ENCODE results near the gene DPP4. TPM values are rescaled to one million over a fixed set of nuclear protein-coding genes. Genes with fewer than 3 reads are reported as not detected.
"Not testable (repeated sequence)": the region's sequence is repeated elsewhere in the genome, so short reads cannot be mapped to it uniquely, and the experiment has no call there.

The DPP4 gene
- polyA plus RNA-seq, 1 donor from 2014 or later: 1.3 TPM

GRCh38 chr2:161965994-161966393 lies 108.0 kb downstream of the DPP4 start:
- H3K27me3 Mint-ChIP-seq: no peaks in the 10 kb centered on the region
- H3K9me3 Mint-ChIP-seq: no peaks in the 10 kb centered on the region
- H3K27ac Mint-ChIP-seq: no peak overlapping the region
- H3K4me1 Mint-ChIP-seq: peaks cover 0 to 2% (median 0%) of the 10 kb centered on the region in 3 donors
- H3K36me3 Mint-ChIP-seq: no peaks in the 10 kb centered on the region
- H3K4me3 Mint-ChIP-seq: no peak overlapping the region

- H3K27me3 Mint-ChIP-seq: peaks cover 4% of the 10 kb centered on the region
- no peak overlapping the region for H3K4me3 Mint-ChIP-seq
- no peak overlapping the region for H3K27ac Mint-ChIP-seq
- H3K4me1 Mint-ChIP-seq: no peaks in the 10 kb centered on the region
- H3K36me3 Mint-ChIP-seq: no peaks in the 10 kb centered on the region
- H3K9me3 Mint-ChIP-seq: no peaks in the 10 kb centered on the region
Observed at GRCh38 chr2:161964160-161964559, 109.9 kb downstream of the DPP4 start.

- H3K4me3 Mint-ChIP-seq: no peak overlapping the region
- no peak overlapping the region for H3K27ac Mint-ChIP-seq
- H3K36me3 Mint-ChIP-seq: no peaks in the 10 kb centered on the region
- H3K9me3 Mint-ChIP-seq: no peaks in the 10 kb centered on the region
- H3K4me1 Mint-ChIP-seq: no peaks in the 10 kb centered on the region
- peaks cover 4% of the 10 kb centered on the region for H3K27me3 Mint-ChIP-seq
Observed at GRCh38 chr2:161962160-161962559, 111.9 kb downstream of the DPP4 start.

- Mint-ChIP-seq H3K27me3 (peaks cover 4% of the 10 kb centered on the region), H3K36me3 (no peaks in the 10 kb centered on the region), H3K4me1 (no peaks in the 10 kb centered on the region), H3K9me3 (no peaks in the 10 kb centered on the region), H3K4me3 (no peak overlapping the region), H3K27ac (no peak overlapping the region)
Observed at GRCh38 chr2:161961061-161961460, 113.0 kb downstream of the DPP4 start.

GRCh38 chr2:161956738-161957137 lies 117.3 kb downstream of the DPP4 start:
- Mint-ChIP-seq H3K36me3 (no peaks in the 10 kb centered on the region), H3K27me3 (peaks cover 4% of the 10 kb centered on the region), H3K4me3 (no peak overlapping the region), H3K27ac (no peak overlapping the region), H3K9me3 (no peaks in the 10 kb centered on the region), H3K4me1 (no peaks in the 10 kb centered on the region)

- no peak overlapping the region for H3K4me3 Mint-ChIP-seq
- no peaks in the 10 kb centered on the region for H3K9me3 Mint-ChIP-seq
- peaks cover 2% of the 10 kb centered on the region for H3K27me3 Mint-ChIP-seq
- no peaks in the 10 kb centered on the region for H3K36me3 Mint-ChIP-seq
- no peaks in the 10 kb centered on the region for H3K4me1 Mint-ChIP-seq
- no peak overlapping the region for H3K27ac Mint-ChIP-seq
Observed at GRCh38 chr2:161955211-161955610, 118.8 kb downstream of the DPP4 start.

DNA sequence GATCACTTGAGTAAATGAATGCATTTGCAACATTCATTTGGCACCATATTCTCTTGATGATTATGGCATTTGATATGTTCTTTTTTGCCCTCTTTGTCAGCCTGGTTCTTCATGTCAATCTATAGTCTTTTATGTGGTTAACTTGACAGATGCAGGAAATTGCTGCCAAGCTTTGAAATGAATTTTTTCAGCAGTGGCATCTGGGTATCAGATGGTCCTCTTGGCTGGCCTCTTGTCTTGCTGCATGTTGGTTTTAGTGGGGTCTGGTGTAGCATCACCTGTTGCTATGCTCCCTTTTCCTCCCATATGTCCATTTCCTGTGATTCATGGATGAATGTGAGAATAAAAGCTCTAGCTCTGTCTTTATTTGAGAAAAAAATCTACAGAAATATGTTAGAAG lies 119.9 kb downstream of the DPP4 start:
- H3K4me1 Mint-ChIP-seq: no peaks in the 10 kb centered on the region
- H3K27ac Mint-ChIP-seq: no peak overlapping the region
- H3K27me3 Mint-ChIP-seq: no peaks in the 10 kb centered on the region
- H3K36me3 Mint-ChIP-seq: no peaks in the 10 kb centered on the region
- no peak overlapping the region for H3K4me3 Mint-ChIP-seq
- H3K9me3 Mint-ChIP-seq: no peaks in the 10 kb centered on the region

DNA sequence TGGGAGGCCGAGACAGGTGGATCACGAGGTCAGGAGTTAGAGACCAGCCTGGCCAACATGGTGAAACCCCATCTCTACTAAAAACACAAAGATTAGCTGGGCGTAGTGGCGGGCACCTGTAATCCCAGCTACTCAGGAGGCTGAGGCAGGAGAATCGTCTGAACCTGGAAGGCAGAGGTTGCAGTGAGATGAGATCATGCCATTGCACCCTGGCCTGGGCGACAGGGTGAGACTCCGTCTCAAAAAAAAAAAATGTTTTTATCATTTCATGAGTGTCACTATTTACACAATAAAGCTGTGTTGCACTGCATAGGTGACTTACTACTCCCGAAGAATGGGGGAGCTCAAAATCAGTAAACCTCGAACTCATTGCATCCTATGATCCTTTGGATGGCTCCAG lies 120.6 kb downstream of the DPP4 start:
- H3K4me1 Mint-ChIP-seq, H3K27ac Mint-ChIP-seq, H3K27me3 Mint-ChIP-seq, H3K4me3 Mint-ChIP-seq, H3K9me3 Mint-ChIP-seq, H3K36me3 Mint-ChIP-seq: not testable (repeated sequence)

DNA sequence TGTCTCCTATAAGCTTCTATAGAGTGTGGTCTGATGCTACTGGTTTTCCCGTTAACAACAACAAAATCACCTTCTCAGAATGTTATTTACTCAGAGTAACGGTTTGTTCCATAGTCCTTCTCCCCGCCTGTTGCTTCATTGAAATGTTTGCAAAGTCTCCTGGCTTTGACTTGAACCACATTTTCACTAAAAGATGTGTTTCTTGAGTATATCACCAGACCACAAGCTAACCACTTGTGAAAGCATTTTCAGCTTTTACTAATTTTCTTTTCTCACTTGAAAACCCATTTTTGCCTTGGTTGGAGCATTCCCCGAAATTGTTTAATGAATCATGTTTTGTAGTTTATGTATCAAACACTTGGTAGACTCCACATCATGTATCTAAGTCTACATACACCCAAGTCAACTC lies 121.2 kb downstream of the DPP4 start:
- H3K4me1 Mint-ChIP-seq: no peaks in the 10 kb centered on the region

GRCh38 chr2:161947836-161948235 lies 126.2 kb downstream of the DPP4 start:
- Mint-ChIP-seq H3K27ac (no peak overlapping the region), H3K36me3 (no peaks in the 10 kb centered on the region), H3K4me1 (no peaks in the 10 kb centered on the region), H3K4me3 (no peak overlapping the region), H3K27me3 (peaks cover 2% of the 10 kb centered on the region), H3K9me3 (no peaks in the 10 kb centered on the region)

More for the DNA sequence above, 121.2 kb downstream of the DPP4 start:
- no peak overlapping the region for H3K27ac Mint-ChIP-seq
- no peaks in the 10 kb centered on the region for H3K36me3 Mint-ChIP-seq
- no peaks in the 10 kb centered on the region for H3K9me3 Mint-ChIP-seq
- H3K4me3 Mint-ChIP-seq: no peak overlapping the region
- H3K27me3 Mint-ChIP-seq: no peaks in the 10 kb centered on the region

- no peaks in the 10 kb centered on the region for H3K4me1 Mint-ChIP-seq
- H3K27ac Mint-ChIP-seq: no peak overlapping the region
- peaks cover 2% of the 10 kb centered on the region for H3K27me3 Mint-ChIP-seq
- H3K36me3 Mint-ChIP-seq: no peaks in the 10 kb centered on the region
- no peaks in the 10 kb centered on the region for H3K9me3 Mint-ChIP-seq
- H3K4me3 Mint-ChIP-seq: no peak overlapping the region
Observed at GRCh38 chr2:161947406-161947805, 126.6 kb downstream of the DPP4 start.

DNA sequence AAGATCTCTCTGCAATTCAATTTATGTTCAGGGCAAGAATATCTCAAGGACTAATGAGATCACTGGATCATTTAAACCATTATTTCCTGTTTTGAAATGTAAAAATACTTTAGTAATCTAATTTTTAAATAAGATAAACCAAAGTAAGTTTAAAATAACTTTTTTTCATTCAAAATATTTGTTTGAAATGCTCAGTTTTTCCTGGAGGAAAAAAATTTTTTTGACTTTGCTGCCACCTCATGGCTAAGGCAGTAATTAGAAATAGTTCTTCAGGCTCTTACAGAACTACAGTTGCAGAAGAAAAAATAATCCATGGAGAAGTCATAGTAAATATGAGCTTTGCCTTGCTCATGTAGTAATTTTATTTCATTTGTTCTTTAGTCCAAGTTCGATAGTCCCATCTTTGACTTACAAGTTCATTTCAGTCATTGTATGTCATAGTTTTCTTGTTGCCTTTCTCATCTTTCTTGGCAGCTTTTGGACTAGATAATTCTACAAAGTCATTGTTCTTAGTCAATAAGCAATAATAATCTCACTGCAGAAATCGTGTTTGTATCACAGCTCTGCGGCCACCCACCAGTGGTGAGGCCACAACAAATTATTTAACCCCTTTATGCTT lies 127.4 kb downstream of the DPP4 start:
- H3K4me1 Mint-ChIP-seq: no peaks in the 10 kb centered on the region
- H3K27me3 Mint-ChIP-seq: peaks cover 2% of the 10 kb centered on the region
- no peaks in the 10 kb centered on the region for H3K9me3 Mint-ChIP-seq
- H3K4me3 Mint-ChIP-seq: no peak overlapping the region
- no peaks in the 10 kb centered on the region for H3K36me3 Mint-ChIP-seq
- H3K27ac Mint-ChIP-seq: no peak overlapping the region

DNA sequence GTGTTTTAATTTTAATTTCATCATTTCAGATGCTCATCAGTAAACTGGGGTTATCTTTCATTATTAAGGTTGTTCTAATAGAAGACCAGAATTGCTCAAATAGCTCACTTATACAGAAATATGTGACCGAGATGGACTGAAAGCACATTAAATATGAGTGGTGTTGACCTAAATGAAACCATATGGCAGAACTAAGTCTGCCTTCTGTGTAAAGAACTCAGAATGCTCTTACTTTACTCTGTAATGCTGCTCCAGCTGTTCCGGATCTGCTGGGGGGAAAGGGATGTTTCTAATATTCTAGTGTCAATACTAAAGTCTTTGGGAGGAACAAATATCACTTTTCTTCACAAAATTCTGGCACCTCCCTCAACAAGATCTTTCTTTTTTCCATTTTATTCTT lies 131.0 kb downstream of the DPP4 start:
- H3K27me3 Mint-ChIP-seq: peaks cover 2% of the 10 kb centered on the region
- no peak overlapping the region for H3K27ac Mint-ChIP-seq
- H3K36me3 Mint-ChIP-seq: no peaks in the 10 kb centered on the region
- peaks cover 0 to 3% (median 0%) of the 10 kb centered on the region in 3 donors for H3K9me3 Mint-ChIP-seq
- no peak overlapping the region for H3K4me3 Mint-ChIP-seq
- peaks cover 0 to 1% (median 0%) of the 10 kb centered on the region in 3 donors for H3K4me1 Mint-ChIP-seq

Other genes starting within 250 kb of the DPP4 start
- gene GCG, start 78.0 kb upstream of the DPP4 start, polyA plus RNA-seq: not detected
- gene FAP, start 169.2 kb upstream of the DPP4 start, polyA plus RNA-seq: not detected
- gene IFIH1, start 244.5 kb upstream of the DPP4 start, polyA plus RNA-seq: 31.1 TPM